ENCODE results near the gene RHOG. TPM values are rescaled to one million over a fixed set of nuclear protein-coding genes. Genes with fewer than 3 reads are reported as not detected.

The RHOG gene
- polyA plus RNA-seq, 1 experiment, result 96.8 TPM

DNA sequence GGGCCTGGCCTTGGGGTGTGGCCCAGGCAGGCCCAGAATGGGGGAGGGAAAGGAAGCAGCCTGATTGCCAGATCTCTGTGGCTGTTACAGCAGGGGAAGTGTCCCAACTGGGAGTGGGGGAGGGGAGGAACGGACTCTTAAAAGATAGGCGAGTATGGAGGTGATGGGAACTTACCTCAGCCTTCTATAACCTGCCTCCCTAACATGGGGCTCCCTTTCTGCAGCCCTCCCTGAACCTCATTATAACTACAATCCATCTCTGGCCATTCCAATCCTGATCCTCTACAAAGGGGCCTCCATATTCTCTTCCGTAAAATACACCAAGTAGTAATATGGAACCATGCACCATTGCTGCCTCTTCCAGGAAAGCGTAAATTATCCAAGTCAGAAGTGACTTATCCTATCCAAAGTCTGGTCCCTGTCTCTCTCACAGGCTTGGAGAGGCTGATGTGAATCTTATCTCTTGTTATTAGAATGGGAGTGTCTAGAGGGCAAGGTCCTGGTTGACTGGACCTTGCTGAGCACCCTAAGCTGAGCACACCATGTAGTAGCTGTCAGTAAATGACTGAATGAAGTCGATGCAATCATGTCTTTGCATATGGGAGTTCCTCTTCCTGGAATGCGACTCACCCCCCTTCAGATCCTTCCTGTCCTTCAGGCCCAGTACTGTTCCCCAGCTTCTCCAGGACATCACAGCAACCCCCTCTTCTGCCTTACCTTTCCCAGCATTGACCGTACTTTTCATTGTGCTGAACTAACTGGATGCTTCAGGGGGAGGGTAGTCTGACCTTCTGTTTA, 5.9 kb downstream of the RHOG start:
- ChIA-PET CTCF (interaction anchor here (0.7 to 3.1 kb wide), 5 partner anchors 10 to 238 kb away, joined by 3 to 16 read pairs (median 4); partner anchors contain the start of gene PGAP2), POLR2A (no interaction called here)
- Histone ChIP-seq H3K36me3 (ENCODE audit: control insufficient read depth, insufficient read depth, low read length) (peaks cover 6% of the 10 kb centered on the region), H3K27me3 (ENCODE audit: control insufficient read depth, insufficient read depth, low read length) (no peaks in the 10 kb centered on the region), H3K4me3 (ENCODE audit: low read depth, low read length) (no peak overlapping the region)
- DNase-seq (ENCODE audit: low read depth), result no peak
- TF ChIP-seq, protein P1, sequence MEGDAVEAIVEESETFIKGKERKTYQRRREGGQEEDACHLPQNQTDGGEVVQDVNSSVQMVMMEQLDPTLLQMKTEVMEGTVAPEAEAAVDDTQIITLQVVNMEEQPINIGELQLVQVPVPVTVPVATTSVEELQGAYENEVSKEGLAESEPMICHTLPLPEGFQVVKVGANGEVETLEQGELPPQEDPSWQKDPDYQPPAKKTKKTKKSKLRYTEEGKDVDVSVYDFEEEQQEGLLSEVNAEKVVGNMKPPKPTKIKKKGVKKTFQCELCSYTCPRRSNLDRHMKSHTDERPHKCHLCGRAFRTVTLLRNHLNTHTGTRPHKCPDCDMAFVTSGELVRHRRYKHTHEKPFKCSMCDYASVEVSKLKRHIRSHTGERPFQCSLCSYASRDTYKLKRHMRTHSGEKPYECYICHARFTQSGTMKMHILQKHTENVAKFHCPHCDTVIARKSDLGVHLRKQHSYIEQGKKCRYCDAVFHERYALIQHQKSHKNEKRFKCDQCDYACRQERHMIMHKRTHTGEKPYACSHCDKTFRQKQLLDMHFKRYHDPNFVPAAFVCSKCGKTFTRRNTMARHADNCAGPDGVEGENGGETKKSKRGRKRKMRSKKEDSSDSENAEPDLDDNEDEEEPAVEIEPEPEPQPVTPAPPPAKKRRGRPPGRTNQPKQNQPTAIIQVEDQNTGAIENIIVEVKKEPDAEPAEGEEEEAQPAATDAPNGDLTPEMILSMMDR (IDR thresholded peaks at IDR 0.05; ENCODE audit: insufficient read depth, low read depth, low read length), result no peak

DNA sequence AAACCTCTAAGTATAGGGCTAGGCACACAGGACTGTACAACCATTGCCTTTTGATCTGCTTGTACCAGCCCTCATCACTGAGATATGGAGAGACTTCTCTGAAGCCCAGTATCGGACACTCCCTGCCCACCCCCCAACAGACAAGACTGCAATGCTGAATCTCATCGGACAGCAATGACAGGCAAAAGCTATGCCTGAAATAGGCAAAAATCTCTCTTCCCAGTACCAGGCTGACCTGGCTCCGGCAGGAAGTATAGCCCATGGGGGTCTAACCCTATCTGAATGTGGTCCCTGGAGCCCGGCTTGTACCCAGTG, 6.5 kb downstream of the RHOG start:
- H3K4me3 ChIP-seq (ENCODE audit: low read depth, low read length), result no peak overlapping the region
- H3K27me3 ChIP-seq (ENCODE audit: control insufficient read depth, insufficient read depth, low read length), result no peaks in the 10 kb centered on the region
- POLR2A ChIA-PET, result no interaction called here
- TF ChIP-seq, protein P1 (IDR thresholded peaks at IDR 0.05; ENCODE audit: insufficient read depth, low read depth, low read length), result no peak
- CTCF ChIA-PET, result interaction anchor here (1.8 kb wide), 1 partner anchor 26 kb away, joined by 8 read pairs; the partner anchor contains the start of gene PGAP2
- DNase-seq (ENCODE audit: low read depth), result no peak
- peaks cover 6% of the 10 kb centered on the region for H3K36me3 ChIP-seq (ENCODE audit: control insufficient read depth, insufficient read depth, low read length)

DNA sequence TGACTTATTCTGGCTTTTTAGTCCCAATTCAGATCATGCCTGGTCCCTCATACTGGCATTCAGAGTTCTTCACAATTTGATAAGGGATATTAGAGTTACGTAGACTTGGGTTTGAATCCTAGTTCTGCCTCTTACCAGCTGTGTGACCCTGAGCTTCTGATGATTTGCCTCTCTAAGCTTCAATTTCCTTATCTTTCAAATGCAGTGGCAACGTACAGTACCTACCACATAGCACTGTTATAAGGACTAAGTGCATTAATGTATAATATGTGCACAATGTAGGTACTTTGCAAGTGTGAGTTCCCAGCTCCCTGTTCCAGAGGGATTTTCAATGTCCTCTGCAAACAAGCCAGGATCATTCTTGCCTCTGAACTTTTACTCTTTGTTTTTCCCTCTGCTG, 7.3 kb downstream of the RHOG start:
- CTCF ChIA-PET, result interaction anchor here (0.6 to 1.8 kb wide), 3 partner anchors 25 to 1621 kb away, joined by 3 to 8 read pairs (median 4); partner anchors contain the start of gene PGAP2

DNA sequence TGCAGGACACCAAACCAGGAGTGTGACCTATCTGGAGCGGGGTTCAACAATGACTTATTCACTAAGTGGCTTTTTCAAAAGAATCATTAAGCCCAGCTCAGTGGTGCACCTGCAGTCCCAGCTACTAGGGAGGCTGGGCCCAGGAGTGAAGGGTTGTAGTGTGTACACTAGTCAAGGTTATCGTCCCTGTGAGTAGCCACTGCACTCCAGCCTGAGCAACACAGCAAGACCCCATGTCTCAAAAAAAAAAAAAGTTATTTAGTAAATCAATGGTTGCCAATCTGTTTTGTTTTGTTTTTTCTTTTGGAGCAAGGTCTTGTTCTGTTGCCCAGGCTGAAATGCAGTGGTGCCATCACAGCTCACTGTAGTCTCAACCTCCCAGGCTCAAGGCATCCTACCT, 7.9 kb downstream of the RHOG start:
- no peak overlapping the region for H3K4me3 ChIP-seq (ENCODE audit: low read depth, low read length)
- ChIA-PET POLR2A (no interaction called here), CTCF (interaction anchor here (0.6 to 1.8 kb wide), 4 partner anchors 24 to 1620 kb away, joined by 3 to 8 read pairs (median 4); partner anchors contain the start of gene PGAP2)
- TF ChIP-seq, protein P1 (IDR thresholded peaks at IDR 0.05; ENCODE audit: insufficient read depth, low read depth, low read length), result no peak
- peaks cover 7% of the 10 kb centered on the region for H3K36me3 ChIP-seq (ENCODE audit: control insufficient read depth, insufficient read depth, low read length)
- H3K27me3 ChIP-seq (ENCODE audit: control insufficient read depth, insufficient read depth, low read length), result no peaks in the 10 kb centered on the region
- no peak for DNase-seq (ENCODE audit: low read depth)

More for the DNA sequence above, 7.3 kb downstream of the RHOG start:
- TF ChIP-seq, protein P1 (IDR thresholded peaks at IDR 0.05; ENCODE audit: insufficient read depth, low read depth, low read length), result no peak
- Histone ChIP-seq H3K36me3 (ENCODE audit: control insufficient read depth, insufficient read depth, low read length) (peaks cover 6% of the 10 kb centered on the region), H3K4me3 (ENCODE audit: low read depth, low read length) (no peak overlapping the region), H3K27me3 (ENCODE audit: control insufficient read depth, insufficient read depth, low read length) (no peaks in the 10 kb centered on the region)
- POLR2A ChIA-PET, result no interaction called here
- DNase-seq (ENCODE audit: low read depth), result no peak

DNA sequence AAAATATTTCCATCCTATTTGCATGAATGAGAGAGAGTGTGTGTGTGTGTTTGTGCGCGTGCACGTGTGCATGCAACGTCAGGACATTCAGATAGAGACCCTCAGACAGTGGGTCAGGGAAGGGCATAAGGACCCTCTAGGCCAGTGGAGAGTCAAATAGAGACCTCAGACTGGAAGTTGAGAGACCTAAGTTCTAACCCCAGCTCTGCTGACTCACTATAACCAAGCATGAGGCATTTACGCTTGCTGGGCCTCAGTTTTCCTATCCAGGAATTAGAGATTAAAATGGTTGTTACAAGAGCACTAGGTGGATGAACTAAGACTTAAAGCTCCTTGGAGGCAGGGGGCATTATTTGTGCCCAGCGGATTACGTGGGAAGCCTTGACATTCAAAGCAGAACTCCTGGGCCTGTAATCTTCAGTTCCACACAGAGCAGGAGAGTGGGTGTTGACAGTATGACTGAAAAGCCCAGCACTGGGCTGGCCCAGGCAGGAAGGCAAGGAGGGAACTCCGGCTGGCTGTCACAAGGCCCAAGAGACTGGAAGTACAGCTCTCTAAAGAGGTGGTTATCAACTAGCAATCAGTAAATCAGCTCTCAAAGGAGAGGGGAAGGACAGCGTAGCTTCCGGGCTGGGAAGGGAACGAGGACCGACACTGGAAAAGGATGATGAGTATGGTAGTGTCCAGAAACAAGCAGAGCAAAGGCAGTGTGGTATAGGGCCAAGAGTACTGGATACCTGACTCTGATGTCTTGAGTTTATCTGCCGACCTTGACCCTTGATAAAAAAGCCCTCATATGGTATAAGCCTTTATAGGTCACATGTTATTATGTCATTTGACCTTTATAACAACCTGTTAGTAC, 9.2 kb downstream of the RHOG start:
- no peak for DNase-seq (ENCODE audit: low read depth)
- TF ChIP-seq, protein P1 (IDR thresholded peaks at IDR 0.05; ENCODE audit: insufficient read depth, low read depth, low read length), result no peak
- Histone ChIP-seq H3K27me3 (ENCODE audit: control insufficient read depth, insufficient read depth, low read length) (no peaks in the 10 kb centered on the region), H3K4me3 (ENCODE audit: low read depth, low read length) (no peak overlapping the region), H3K36me3 (ENCODE audit: control insufficient read depth, insufficient read depth, low read length) (peaks cover 17% of the 10 kb centered on the region)
- POLR2A ChIA-PET, result no interaction called here
- CTCF ChIA-PET, result interaction anchor here (1.0 to 1.2 kb wide), 3 partner anchors 14 to 24 kb away, joined by 3 to 5 read pairs (median 4); no protein-coding TSS in a partner anchor

Measured in BJ (cell line).